Loucy (cell line): ENCODE results near the gene PUDP.

Experiments used
- H2AFZ ChIP-seq: fragments of 200-600 bp; sonication (generic); 2 replicates; pipeline ENCODE4 v1.6.0; 2016; ENCODE audit warnings: antibody characterized with exemption, mild to moderate bottlenecking, low read length, moderate library complexity
- H3F3A ChIP-seq: fragments of 200-600 bp; 2 replicates; pipeline ENCODE4 v1.6.0; 2016; ENCODE audit warnings: antibody characterized with exemption, low read depth, mild to moderate bottlenecking
- H3K27me3 ChIP-seq: fragments of 200-600 bp; sonication (generic); 2 replicates; pipeline ENCODE4 v1.6.1; 2014; ENCODE audit warnings: low read length, mild to moderate bottlenecking; ENCODE audit not compliant: insufficient read depth, poor library complexity, severe bottlenecking
- H3K36me3 ChIP-seq: fragments of 200-600 bp; sonication (generic); 2 replicates; pipeline ENCODE4 v1.6.1; 2016; ENCODE audit warnings: low read length; ENCODE audit not compliant: insufficient read depth
- H3K4me1 ChIP-seq: fragments of 200-600 bp; sonication (generic); 2 replicates; pipeline ENCODE4 v1.5.1; 2014; ENCODE audit warnings: low read length, mild to moderate bottlenecking; ENCODE audit not compliant: insufficient read depth, poor library complexity, severe bottlenecking
- H3K4me2 ChIP-seq: fragments of 200-600 bp; sonication (generic); 2 replicates; pipeline ENCODE4 v1.6.0; 2014; ENCODE audit warnings: antibody characterized with exemption, low read length, low read depth, mild to moderate bottlenecking; ENCODE audit not compliant: poor library complexity, severe bottlenecking
- H3K4me3 ChIP-seq: fragments of 200-600 bp; sonication (generic); 2 replicates; pipeline ENCODE4 v1.5.1; 2014; ENCODE audit warnings: low read length, mild to moderate bottlenecking, mixed read lengths; ENCODE audit not compliant: poor library complexity, severe bottlenecking
- H3K79me2 ChIP-seq: fragments of 200-600 bp; sonication (generic); 2 replicates; pipeline ENCODE4 v1.6.1; 2014; ENCODE audit warnings: low read length; ENCODE audit not compliant: insufficient read depth
- H3K9ac ChIP-seq: fragments of 200-600 bp; sonication (generic); 2 replicates; pipeline ENCODE4 v1.6.0; 2014; ENCODE audit warnings: mild to moderate bottlenecking, low read depth, low read length, moderate library complexity; ENCODE audit not compliant: poor library complexity, severe bottlenecking
- H3K9me2 ChIP-seq: fragments of 200-600 bp; sonication (generic); replicated peaks from 2 replicates; pipeline ENCODE4 v1.6.1; 2016; ENCODE audit warnings: low read depth, low read length, mixed read lengths
- H3K9me3 ChIP-seq: fragments of 200-600 bp; sonication (generic); 2 replicates; pipeline ENCODE4 v1.6.1; 2014; ENCODE audit warnings: mild to moderate bottlenecking, antibody characterized with exemption, low read length, low read depth; ENCODE audit not compliant: insufficient read depth
- H4K20me1 ChIP-seq: fragments of 200-600 bp; sonication (generic); 2 replicates; pipeline ENCODE4 v1.6.0; 2014; ENCODE audit warnings: antibody characterized with exemption, low read length, mild to moderate bottlenecking; ENCODE audit not compliant: insufficient read depth, poor library complexity, severe bottlenecking
- EZH2phosphoT487 ChIP-seq: fragments of 200-600 bp; IDR thresholded peaks from 2 replicates; pipeline ENCODE4 v1.6.1; 2018; ENCODE audit warnings: antibody characterized with exemption, mild to moderate bottlenecking, moderate library complexity, borderline replicate concordance
- TF ChIP-seq, protein P1 (sequence below): fragments of 200-600 bp; sonication (generic); conservative IDR thresholded peaks from 2 replicates; pipeline ENCODE4 v1.5.1; 2014; ENCODE audit warnings: mild to moderate bottlenecking, antibody characterized with exemption, low read length

Gene PUDP

DNA sequence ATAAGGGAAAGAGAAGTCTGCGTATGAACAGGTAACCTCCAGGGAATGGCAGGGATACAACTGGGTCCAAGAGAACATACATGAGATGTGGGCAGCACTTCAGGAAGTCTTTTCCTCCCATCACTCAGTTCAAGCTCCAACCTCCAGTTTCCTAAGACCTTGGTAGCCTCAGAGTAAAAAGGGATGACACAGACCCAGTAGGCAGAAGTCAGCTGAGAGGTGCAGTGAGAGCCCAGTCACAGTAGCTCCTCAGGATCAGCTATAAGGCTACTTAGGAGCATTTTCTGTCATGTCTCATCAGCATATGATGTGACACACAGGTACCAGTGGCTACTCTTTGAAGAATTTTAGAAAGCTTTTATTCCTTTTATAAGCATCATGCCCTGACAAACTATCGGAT, 13.0 kb downstream of the PUDP start:
- Histone ChIP-seq H3F3A (no peaks in the 10 kb centered on the region), H3K4me3 (no peak overlapping the region), H3K4me2 (no peak overlapping the region), H3K4me1 (peaks cover 13% of the 10 kb centered on the region), H3K36me3 (no peaks in the 10 kb centered on the region), H3K9me2 (no peaks in the 10 kb centered on the region), H2AFZ (no peak overlapping the region), H3K27me3 (no peaks in the 10 kb centered on the region), H4K20me1 (no peaks in the 10 kb centered on the region), H3K9ac (no peak overlapping the region), H3K9me3 (no peaks in the 10 kb centered on the region), H3K79me2 (peaks cover 33% of the 10 kb centered on the region; the same call in 1 of the 2 replicates)
- no peak for TF ChIP-seq EZH2phosphoT487
- TF ChIP-seq, protein P1, sequence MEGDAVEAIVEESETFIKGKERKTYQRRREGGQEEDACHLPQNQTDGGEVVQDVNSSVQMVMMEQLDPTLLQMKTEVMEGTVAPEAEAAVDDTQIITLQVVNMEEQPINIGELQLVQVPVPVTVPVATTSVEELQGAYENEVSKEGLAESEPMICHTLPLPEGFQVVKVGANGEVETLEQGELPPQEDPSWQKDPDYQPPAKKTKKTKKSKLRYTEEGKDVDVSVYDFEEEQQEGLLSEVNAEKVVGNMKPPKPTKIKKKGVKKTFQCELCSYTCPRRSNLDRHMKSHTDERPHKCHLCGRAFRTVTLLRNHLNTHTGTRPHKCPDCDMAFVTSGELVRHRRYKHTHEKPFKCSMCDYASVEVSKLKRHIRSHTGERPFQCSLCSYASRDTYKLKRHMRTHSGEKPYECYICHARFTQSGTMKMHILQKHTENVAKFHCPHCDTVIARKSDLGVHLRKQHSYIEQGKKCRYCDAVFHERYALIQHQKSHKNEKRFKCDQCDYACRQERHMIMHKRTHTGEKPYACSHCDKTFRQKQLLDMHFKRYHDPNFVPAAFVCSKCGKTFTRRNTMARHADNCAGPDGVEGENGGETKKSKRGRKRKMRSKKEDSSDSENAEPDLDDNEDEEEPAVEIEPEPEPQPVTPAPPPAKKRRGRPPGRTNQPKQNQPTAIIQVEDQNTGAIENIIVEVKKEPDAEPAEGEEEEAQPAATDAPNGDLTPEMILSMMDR, result no peak

DNA sequence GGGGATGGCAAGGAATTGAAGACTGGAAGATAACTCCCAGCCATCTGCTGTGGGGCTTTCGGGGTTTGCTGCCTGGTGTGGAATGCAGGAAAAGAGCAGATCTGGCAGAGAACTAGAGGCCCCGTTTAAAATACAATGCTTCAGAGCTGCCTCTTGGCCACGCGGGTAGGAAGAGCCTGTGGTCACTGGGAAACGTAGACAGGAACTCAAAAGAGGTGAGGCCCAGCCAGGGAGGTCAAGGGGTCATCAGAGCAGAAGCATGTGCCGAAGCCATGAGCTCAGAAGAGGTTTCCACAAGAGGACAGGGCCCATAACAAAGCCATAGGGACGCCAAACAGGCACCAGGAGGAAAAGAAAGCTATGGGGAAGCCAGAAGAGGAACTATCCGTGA, 14.9 kb downstream of the PUDP start:
- Histone ChIP-seq H3K79me2 (peaks cover 33% of the 10 kb centered on the region; the same call in 1 of the 2 replicates), H3K9me3 (no peaks in the 10 kb centered on the region), H3K4me3 (peak overlapping the region; percentile 31)

DNA sequence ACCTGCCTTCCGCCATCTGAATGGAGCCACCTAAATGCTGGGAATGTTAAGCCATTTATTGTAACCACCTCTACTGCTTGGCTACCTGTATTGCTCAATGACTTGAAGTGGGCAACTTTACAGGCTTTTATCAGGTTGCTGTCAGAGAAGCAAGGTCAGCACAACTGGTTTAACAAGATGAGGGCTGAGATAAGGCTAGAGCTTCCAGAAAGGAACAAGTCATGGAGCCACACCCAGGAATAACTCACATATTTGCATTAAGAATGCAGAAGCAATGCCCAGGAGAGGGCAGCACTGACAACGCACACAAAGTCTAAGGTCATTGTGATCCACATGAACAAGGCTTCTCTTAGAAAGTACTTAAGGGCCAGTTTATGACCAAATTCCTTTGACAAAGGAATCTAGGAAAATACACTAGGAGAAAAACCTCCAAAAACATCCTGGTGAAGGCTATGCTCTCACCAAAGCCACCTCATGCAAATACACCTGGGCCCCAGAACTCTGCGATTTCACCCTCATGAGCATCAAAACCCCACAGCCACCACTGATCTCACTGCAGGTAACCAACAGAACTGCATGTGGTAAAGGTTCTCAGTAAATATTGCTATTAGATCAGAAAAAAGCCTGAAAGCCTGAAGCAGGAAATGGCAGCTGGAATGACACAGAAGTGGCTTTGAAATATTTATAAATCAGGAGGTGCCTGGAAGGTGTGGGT, 15.5 kb downstream of the PUDP start:
- no peaks in the 10 kb centered on the region for H3K36me3 ChIP-seq
- H3K4me1 ChIP-seq, result peaks cover 13% of the 10 kb centered on the region
- H3K4me3 ChIP-seq, result peak overlapping the region; percentile 31
- no peaks in the 10 kb centered on the region for H3K9me2 ChIP-seq
- no peaks in the 10 kb centered on the region for H3F3A ChIP-seq
- no peak overlapping the region for H2AFZ ChIP-seq
- H4K20me1 ChIP-seq, result no peaks in the 10 kb centered on the region
- no peak for TF ChIP-seq EZH2phosphoT487
- TF ChIP-seq, protein P1, result peak; percentile 59
- peaks cover 33% of the 10 kb centered on the region for H3K79me2 ChIP-seq
- H3K4me2 ChIP-seq, result peak overlapping the region; percentile 46
- H3K27me3 ChIP-seq, result no peaks in the 10 kb centered on the region
- H3K9me3 ChIP-seq, result no peaks in the 10 kb centered on the region
- peak overlapping the region; percentile 48 for H3K9ac ChIP-seq

More for the DNA sequence above, 14.9 kb downstream of the PUDP start:
- Histone ChIP-seq H3K27me3 (no peaks in the 10 kb centered on the region), H3K4me2 (peak overlapping the region; percentile 46), H2AFZ (no peak overlapping the region), H4K20me1 (no peaks in the 10 kb centered on the region), H3K36me3 (no peaks in the 10 kb centered on the region), H3K9ac (peak overlapping the region; percentile 48), H3K9me2 (no peaks in the 10 kb centered on the region), H3K4me1 (peaks cover 13% of the 10 kb centered on the region), H3F3A (no peaks in the 10 kb centered on the region)
- TF ChIP-seq EZH2phosphoT487, result no peak
- TF ChIP-seq, protein P1, result no peak
